GM06990 (cell line): ENCODE data around the gene EXD1.

Source experiments
- DNase-seq: peaks from one replicate; pipeline ENCODE4 v3.0.0-alpha.2; 2011; ENCODE audit not compliant: insufficient read length; ENCODE audit errors: extremely low read depth
- H3K27me3 ChIP-seq: replicated peaks from 2 replicates; pipeline ENCODE4 v1.6.0; 2011; ENCODE audit warnings: low read length; ENCODE audit not compliant: control insufficient read depth, insufficient read depth
- H3K36me3 ChIP-seq: 2 replicates; pipeline ENCODE4 v1.5.1; 2011; ENCODE audit warnings: low read length; ENCODE audit not compliant: control insufficient read depth, insufficient read depth
- H3K4me3 ChIP-seq: replicated peaks from 2 replicates; pipeline ENCODE4 v1.5.1; 2011; ENCODE audit warnings: low read depth, mild to moderate bottlenecking, control low read depth, low read length
- TF ChIP-seq, protein P1 (sequence below): IDR thresholded peaks from 2 replicates; pipeline ENCODE4 v1.5.1; 2011; ENCODE audit warnings: low read length, control low read depth, mild to moderate bottlenecking, inconsistent platforms; ENCODE audit not compliant: insufficient read depth, poor library complexity, severe bottlenecking

EXD1 gene

DNA sequence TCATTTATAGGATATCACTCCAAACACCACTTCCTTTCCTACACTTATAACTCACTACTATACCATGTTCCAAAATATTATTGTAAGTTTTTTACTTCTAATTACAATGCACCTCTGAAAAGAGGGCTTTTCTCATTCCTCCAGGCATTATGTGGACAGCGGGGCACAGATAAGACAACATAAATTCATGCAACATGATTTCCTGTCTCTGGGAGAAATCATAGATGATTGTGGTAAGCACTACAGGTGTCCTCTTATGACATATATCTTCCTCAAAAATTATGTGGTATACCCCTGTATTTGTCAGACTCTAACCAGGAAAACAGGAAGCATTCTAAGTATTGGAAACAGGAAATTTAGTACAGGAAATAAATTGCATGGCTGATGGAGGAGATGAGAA, 68.8 kb downstream of the EXD1 start:
- TF ChIP-seq, protein P1, sequence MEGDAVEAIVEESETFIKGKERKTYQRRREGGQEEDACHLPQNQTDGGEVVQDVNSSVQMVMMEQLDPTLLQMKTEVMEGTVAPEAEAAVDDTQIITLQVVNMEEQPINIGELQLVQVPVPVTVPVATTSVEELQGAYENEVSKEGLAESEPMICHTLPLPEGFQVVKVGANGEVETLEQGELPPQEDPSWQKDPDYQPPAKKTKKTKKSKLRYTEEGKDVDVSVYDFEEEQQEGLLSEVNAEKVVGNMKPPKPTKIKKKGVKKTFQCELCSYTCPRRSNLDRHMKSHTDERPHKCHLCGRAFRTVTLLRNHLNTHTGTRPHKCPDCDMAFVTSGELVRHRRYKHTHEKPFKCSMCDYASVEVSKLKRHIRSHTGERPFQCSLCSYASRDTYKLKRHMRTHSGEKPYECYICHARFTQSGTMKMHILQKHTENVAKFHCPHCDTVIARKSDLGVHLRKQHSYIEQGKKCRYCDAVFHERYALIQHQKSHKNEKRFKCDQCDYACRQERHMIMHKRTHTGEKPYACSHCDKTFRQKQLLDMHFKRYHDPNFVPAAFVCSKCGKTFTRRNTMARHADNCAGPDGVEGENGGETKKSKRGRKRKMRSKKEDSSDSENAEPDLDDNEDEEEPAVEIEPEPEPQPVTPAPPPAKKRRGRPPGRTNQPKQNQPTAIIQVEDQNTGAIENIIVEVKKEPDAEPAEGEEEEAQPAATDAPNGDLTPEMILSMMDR = no peak
- no peak for DNase-seq
- Histone ChIP-seq H3K36me3 (no peaks in the 10 kb centered on the region), H3K4me3 (no peak overlapping the region), H3K27me3 (no peaks in the 10 kb centered on the region)

- DNase-seq = no peak
- Histone ChIP-seq H3K27me3 (no peaks in the 10 kb centered on the region), H3K4me3 (no peak overlapping the region), H3K36me3 (no peaks in the 10 kb centered on the region)
- TF ChIP-seq, protein P1 = no peak
These were observed 69.2 kb downstream of the EXD1 start for GRCh38 chr15:41161336-41161735.

DNA sequence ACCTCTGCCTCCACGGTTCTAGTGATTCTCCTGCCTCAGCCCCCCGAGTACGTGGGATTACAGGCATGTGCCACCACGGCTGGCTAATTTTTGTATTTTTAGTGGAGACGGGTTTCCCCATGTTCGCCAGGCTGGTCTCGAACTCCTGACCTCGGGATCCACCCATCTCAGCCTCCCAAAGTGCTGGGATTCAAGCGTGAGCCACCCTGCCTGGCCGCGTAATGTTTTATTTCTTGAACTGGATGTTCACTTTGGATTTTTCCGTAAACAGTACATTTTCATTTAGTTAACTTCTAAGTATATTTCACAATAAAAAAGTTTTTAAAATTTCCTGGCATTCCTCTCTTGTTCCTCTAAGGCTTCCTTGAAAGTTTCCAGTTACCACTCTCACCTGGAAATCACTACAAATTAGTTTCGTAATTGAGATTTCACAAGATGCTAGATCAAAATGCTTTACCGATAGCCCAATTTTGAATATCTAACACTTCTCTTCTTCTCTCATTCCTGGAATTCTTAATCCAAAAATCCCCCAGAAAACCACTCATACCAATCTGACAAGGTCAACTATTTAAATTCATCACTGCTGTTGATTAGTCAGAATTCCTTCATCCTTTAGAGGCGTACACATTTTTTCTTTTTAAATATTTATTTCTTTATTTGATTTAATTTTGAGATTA, 69.8 kb downstream of the EXD1 start:
- no peaks in the 10 kb centered on the region for H3K36me3 ChIP-seq
- no peak overlapping the region for H3K4me3 ChIP-seq
- DNase-seq = no peak
- TF ChIP-seq, protein P1 = no peak
- H3K27me3 ChIP-seq = no peaks in the 10 kb centered on the region

- Histone ChIP-seq H3K27me3 (no peaks in the 10 kb centered on the region), H3K4me3 (no peak overlapping the region)
These were observed 76.1 kb downstream of the EXD1 start for GRCh38 chr15:41154412-41154811.

GRCh38 chr15:41153733-41154132, 76.8 kb downstream of the EXD1 start:
- no peak overlapping the region for H3K4me3 ChIP-seq
- TF ChIP-seq, protein P1 = no peak
- no peak for DNase-seq
- no peaks in the 10 kb centered on the region for H3K27me3 ChIP-seq
- H3K36me3 ChIP-seq = no peaks in the 10 kb centered on the region

More at GRCh38 chr15:41154412-41154811, 76.1 kb downstream of the EXD1 start:
- H3K36me3 ChIP-seq = no peaks in the 10 kb centered on the region
- TF ChIP-seq, protein P1 = no peak
- no peak for DNase-seq
